A673 (cell line): Measurements from ENCODE around the gene LDLRAD3. TPM values are rescaled to one million over a fixed set of nuclear protein-coding genes. Genes with fewer than 3 reads are reported as not detected.

ENCODE experiments used
- BruUV-seq: library from RNA; stranded (reverse); fragments of 400-500 nt; replicated peaks from 2 replicates; lab custom pipeline; 2021; lab: Mats Ljungman, UMichigan
- CTCF ChIA-PET: fragments of 300-600 bp; sonication (Branson Sonifier 250); formaldehyde crosslinking; loops from one replicate; lab custom pipeline; 2022; ENCODE audit warnings: antibody characterized with exemption; lab: Charles Lee
- POLR2A ChIA-PET: fragments of 300-600 bp; sonication (Branson Sonifier 250); formaldehyde crosslinking; loops from one replicate; lab custom pipeline; 2022; ENCODE audit warnings: antibody characterized with exemption; ENCODE audit not compliant: low non-redundant PET; lab: Charles Lee
- DNase-seq: peaks from one replicate; pipeline ENCODE4 v3.0.0-alpha.2; 2015; ENCODE audit warnings: low spot score
- H3K27ac ChIP-seq: fragments of 200-600 bp; sonication (generic); 2 replicates; pipeline ENCODE4 v1.5.1; 2016; ENCODE audit warnings: mixed run types, low read depth, mild to moderate bottlenecking, mixed read lengths, antibody characterized with exemption, low read length; ENCODE audit not compliant: poor library complexity, severe bottlenecking
- H3K27me3 ChIP-seq: fragments of 200-600 bp; sonication (generic); replicated peaks from 2 replicates; pipeline ENCODE4 v1.6.1; 2017; ENCODE audit warnings: mixed run types, low read depth, mild to moderate bottlenecking, mixed read lengths, antibody characterized with exemption, low read length; ENCODE audit not compliant: insufficient read depth, poor library complexity
- H3K36me3 ChIP-seq: fragments of 200-600 bp; sonication (generic); 2 replicates; pipeline ENCODE4 v1.6.1; 2016; ENCODE audit warnings: mixed run types, mild to moderate bottlenecking, mixed read lengths, antibody characterized with exemption, low read length; ENCODE audit not compliant: insufficient read depth, poor library complexity, severe bottlenecking
- H3K4me1 ChIP-seq: fragments of 200-600 bp; sonication (generic); 2 replicates; pipeline ENCODE4 v1.6.1; 2017; ENCODE audit warnings: mixed run types, mild to moderate bottlenecking, mixed read lengths, antibody characterized with exemption, low read length; ENCODE audit not compliant: insufficient read depth, poor library complexity, severe bottlenecking
- H3K4me3 ChIP-seq: fragments of 200-600 bp; sonication (generic); 2 replicates; pipeline ENCODE4 v1.5.1; 2016; ENCODE audit warnings: low read depth, mixed run types, mild to moderate bottlenecking, mixed read lengths, low read length; ENCODE audit not compliant: poor library complexity, severe bottlenecking
- H3K9me3 ChIP-seq: fragments of 200-600 bp; sonication (generic); 2 replicates; pipeline ENCODE4 v1.6.1; 2016; ENCODE audit warnings: mixed run types, low read depth, mild to moderate bottlenecking, mixed read lengths, antibody characterized with exemption, low read length; ENCODE audit not compliant: poor library complexity, severe bottlenecking
- EZH2 ChIP-seq: fragments of 200-600 bp; sonication (generic); IDR thresholded peaks from 2 replicates; pipeline ENCODE4 v1.6.1; 2017; ENCODE audit warnings: borderline replicate concordance, low read depth, mild to moderate bottlenecking, mixed read lengths, antibody characterized with exemption, low read length; ENCODE audit not compliant: poor library complexity, severe bottlenecking
- intact Hi-C: fragments of 100-400 bp; cut with micrococcal nuclease; formaldehyde crosslinking; loops from one replicate; pipeline ENCODE4 v1.10.0; 2022; ENCODE audit not compliant: unreplicated experiment
- total RNA-seq: library from RNA; stranded (reverse); gene quantifications from 2 replicates; pipeline ENCODE4 v1.2.3, GENCODE V29; 2021
- TF ChIP-seq, protein P1 (sequence below): fragments of 300-800, 200-600 bp; sonication (generic); conservative IDR thresholded peaks from 2 replicates; pipeline ENCODE4 v1.5.1; 2017; ENCODE audit warnings: low read depth, mild to moderate bottlenecking, antibody characterized with exemption, low read length, moderate library complexity, mixed read lengths

The LDLRAD3 gene
- total RNA-seq, 1 experiment from 2014 or later: 13.1 TPM

DNA sequence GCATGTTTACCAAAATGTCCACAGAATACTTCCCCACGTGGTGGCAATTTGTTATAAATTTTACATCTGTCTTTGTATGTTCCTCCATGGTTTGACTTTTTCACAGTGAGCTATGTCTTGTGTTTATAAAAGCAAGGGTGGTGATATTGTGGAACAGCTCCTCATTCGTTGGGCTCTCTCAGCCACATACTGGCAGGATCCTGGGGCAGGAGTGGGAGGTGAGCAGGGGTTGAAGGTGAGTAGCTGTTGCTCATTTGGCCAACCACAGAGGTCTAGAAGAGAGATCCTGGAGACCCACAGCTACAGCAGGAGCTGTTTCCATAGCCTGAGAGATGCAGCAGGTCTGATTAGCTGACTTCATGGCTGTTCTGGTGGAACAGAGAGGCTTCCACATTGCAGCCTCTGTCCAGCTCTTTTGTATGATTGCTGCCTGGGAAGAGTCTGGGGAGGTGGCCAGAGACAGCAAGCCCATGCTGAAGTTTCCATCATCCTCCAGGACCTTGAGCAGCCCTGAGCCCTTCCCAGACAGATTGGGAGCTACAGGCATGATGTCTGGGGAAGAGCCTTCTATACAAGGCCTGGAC, 128.1 kb downstream of the LDLRAD3 start:
- no TSS peak for BruUV-seq
- intact Hi-C loops: no loop called here
- ChIA-PET CTCF (interaction anchor here (1.2 kb wide), 1 partner anchor 30 kb away, joined by 3 read pairs; no protein-coding TSS in a partner anchor), POLR2A (interaction anchor here (0.6 kb wide), 1 partner anchor 1985 kb away, joined by 3 read pairs; no protein-coding TSS in a partner anchor)
- peaks cover 8% of the 10 kb centered on the region for H3K4me1 ChIP-seq
- H3K9me3 ChIP-seq: no peaks in the 10 kb centered on the region
- no peak overlapping the region for H3K4me3 ChIP-seq
- DNase-seq: no peak
- TF ChIP-seq, protein P1, sequence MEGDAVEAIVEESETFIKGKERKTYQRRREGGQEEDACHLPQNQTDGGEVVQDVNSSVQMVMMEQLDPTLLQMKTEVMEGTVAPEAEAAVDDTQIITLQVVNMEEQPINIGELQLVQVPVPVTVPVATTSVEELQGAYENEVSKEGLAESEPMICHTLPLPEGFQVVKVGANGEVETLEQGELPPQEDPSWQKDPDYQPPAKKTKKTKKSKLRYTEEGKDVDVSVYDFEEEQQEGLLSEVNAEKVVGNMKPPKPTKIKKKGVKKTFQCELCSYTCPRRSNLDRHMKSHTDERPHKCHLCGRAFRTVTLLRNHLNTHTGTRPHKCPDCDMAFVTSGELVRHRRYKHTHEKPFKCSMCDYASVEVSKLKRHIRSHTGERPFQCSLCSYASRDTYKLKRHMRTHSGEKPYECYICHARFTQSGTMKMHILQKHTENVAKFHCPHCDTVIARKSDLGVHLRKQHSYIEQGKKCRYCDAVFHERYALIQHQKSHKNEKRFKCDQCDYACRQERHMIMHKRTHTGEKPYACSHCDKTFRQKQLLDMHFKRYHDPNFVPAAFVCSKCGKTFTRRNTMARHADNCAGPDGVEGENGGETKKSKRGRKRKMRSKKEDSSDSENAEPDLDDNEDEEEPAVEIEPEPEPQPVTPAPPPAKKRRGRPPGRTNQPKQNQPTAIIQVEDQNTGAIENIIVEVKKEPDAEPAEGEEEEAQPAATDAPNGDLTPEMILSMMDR: no peak
- no peak for TF ChIP-seq EZH2
- H3K36me3 ChIP-seq: no peaks in the 10 kb centered on the region
- no peaks in the 10 kb centered on the region for H3K27me3 ChIP-seq
- H3K27ac ChIP-seq: no peak overlapping the region

DNA sequence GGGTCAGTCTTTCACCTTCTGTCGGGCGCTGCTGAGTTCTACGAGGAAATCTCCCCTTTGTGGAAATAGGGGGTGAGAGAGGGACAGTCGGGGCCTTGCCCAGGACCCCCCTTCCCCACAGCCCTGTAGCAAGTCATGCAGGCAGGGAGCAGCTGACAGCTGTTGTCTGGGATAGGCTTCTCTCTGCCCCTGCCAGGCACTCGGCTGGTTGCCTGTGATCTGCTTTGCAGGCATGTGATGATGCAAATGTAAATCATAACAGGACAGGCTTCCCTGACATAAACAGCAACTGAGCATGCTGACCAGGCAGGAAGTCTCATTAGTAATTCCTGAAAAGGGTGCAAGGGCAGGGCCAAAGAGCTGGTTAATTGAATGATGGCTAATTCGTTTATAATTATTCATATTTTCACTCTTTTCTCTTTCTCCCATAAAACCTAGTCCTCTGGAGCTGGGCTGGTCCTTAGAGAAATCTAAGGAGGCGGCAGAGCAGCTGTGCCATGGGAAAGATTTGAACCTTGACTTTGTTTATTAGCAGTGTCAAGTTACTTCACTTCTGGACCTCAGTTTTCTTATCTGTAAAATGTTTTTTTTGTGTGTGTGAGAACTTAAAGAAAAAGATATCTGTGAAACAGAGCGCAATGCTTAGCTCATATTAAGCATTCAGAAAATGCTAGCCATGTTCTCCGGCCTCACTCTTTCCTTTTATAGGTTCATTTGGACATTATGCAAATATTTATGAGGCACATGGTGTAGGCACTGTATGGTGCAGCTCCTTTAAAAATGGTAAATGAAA, 129.7 kb downstream of the LDLRAD3 start:
- BruUV-seq: no TSS peak
- DNase-seq: peak; percentile 50
- H3K27ac ChIP-seq: no peak overlapping the region
- no peaks in the 10 kb centered on the region for H3K9me3 ChIP-seq
- H3K36me3 ChIP-seq: no peaks in the 10 kb centered on the region
- intact Hi-C loops: no loop called here
- no peak for TF ChIP-seq EZH2
- TF ChIP-seq, protein P1: no peak
- peaks cover 8% of the 10 kb centered on the region for H3K4me1 ChIP-seq
- H3K27me3 ChIP-seq: no peaks in the 10 kb centered on the region
- CTCF ChIA-PET: interaction anchor here (0.6 to 1.2 kb wide), 2 partner anchors 31 to 146 kb away, joined by 3 read pairs; no protein-coding TSS in a partner anchor
- POLR2A ChIA-PET: no interaction called here
- H3K4me3 ChIP-seq: no peak overlapping the region

DNA sequence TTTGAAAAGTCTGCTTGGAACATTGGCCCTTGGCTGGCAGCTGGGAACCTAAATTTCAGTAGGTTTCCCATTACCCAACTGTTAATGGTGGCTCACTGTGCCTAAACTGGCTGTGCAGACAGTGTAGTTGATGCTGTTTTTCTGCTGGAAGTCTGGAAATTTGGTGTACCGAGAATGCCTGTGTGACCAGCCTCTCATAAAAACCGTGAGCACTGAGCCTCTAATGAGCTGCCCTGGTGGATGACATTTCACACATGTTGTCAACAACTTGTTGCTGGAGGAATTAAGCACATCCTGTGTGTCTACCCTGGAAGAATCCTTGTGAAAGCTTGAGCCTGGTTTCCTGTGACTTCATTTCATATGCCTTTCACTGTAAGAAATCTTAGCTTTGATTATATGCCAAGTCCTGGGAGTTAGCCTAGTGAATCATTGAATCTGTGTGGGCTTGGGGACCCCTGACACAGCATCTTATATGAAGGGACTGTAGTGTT, 131.1 kb downstream of the LDLRAD3 start:
- POLR2A ChIA-PET: interaction anchor here (0.6 kb wide), 1 partner anchor 45 kb away, joined by 8 read pairs; no protein-coding TSS in a partner anchor
- CTCF ChIA-PET: no interaction called here
- Histone ChIP-seq H3K36me3 (no peaks in the 10 kb centered on the region), H3K4me1 (peaks cover 8% of the 10 kb centered on the region), H3K27me3 (no peaks in the 10 kb centered on the region), H3K9me3 (no peaks in the 10 kb centered on the region), H3K4me3 (no peak overlapping the region), H3K27ac (no peak overlapping the region)
- intact Hi-C loops: no loop called here
- TF ChIP-seq, protein P1: no peak
- TF ChIP-seq EZH2: no peak
- DNase-seq: peak; percentile 59
- BruUV-seq: no TSS peak
